RWPE2 (cell line): ENCODE results near the gene CUTA.

Experiments used
- ATAC-seq: fragments of 200-7000 bp; cut with Tn5 transposase; 3 replicates; pipeline ENCODE4 v1.9.1; 2021; ENCODE audit warnings: low read depth
- DNase-seq: peaks from one replicate; pipeline ENCODE4 v3.0.0-alpha.2; 2020; ENCODE audit warnings: low spot score
- H3K27ac ChIP-seq: fragments of 450-650 bp; 2 replicates; pipeline ENCODE4 v1.5.1; 2017; ENCODE audit warnings: mild to moderate bottlenecking; ENCODE audit not compliant: poor library complexity, severe bottlenecking
- H3K27me3 ChIP-seq: fragments of 250-450 bp; sonication (Bioruptor Pico); 2 replicates; pipeline ENCODE4 v1.5.1; 2021; ENCODE audit warnings: mild to moderate bottlenecking, moderate library complexity; ENCODE audit not compliant: insufficient read depth, poor library complexity, severe bottlenecking
- H3K36me3 ChIP-seq: fragments of 250-450 bp; sonication (Bioruptor Pico); 2 replicates; pipeline ENCODE4 v1.5.1; 2020; ENCODE audit warnings: low read depth, mild to moderate bottlenecking, moderate library complexity
- H3K4me1 ChIP-seq: fragments of 250-450 bp; sonication (Bioruptor Pico); 2 replicates; pipeline ENCODE4 v1.5.1; 2021; ENCODE audit warnings: mild to moderate bottlenecking, moderate library complexity; ENCODE audit not compliant: insufficient read depth, poor library complexity, severe bottlenecking
- H3K4me3 ChIP-seq: fragments of 250-450 bp; sonication (Bioruptor Pico); 2 replicates; pipeline ENCODE4 v1.5.1; 2021; ENCODE audit warnings: mild to moderate bottlenecking, moderate library complexity; ENCODE audit not compliant: severe bottlenecking
- H3K9me3 ChIP-seq: fragments of 250-450 bp; sonication (Bioruptor Pico); 2 replicates; pipeline ENCODE4 v1.5.1; 2021; ENCODE audit warnings: mild to moderate bottlenecking, moderate library complexity; ENCODE audit not compliant: severe bottlenecking
- TF ChIP-seq, protein P1 (sequence below): fragments of 450-650 bp; IDR thresholded peaks from one replicate; pipeline ENCODE4 v1.5.1; 2017; ENCODE audit warnings: mild to moderate bottlenecking, moderate library complexity; ENCODE audit not compliant: poor library complexity, severe bottlenecking

The CUTA gene

DNA sequence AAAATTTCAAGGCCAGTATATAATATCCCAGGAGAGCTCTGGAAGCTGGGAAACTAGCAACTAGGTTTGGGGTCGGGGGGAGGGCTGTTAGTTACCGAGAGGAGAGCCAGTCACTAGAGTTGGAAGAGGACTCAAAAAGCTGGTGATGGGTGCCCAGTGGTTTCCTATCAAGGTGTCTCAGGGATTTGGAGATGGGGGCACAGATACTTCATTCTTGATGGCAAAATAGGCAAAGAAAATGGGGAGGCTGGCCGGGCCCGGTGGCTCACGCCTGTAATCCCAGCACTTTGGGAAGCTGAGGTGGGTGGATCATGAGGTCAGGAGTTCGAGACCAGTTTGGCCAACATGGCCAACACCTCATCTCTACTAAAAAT, 6.3 kb downstream of the CUTA start:
- Histone ChIP-seq H3K27me3 (no peaks in the 10 kb centered on the region), H3K36me3 (peaks cover 59% of the 10 kb centered on the region), H3K27ac (peak overlapping the region; percentile 74), H3K4me3 (peak overlapping the region; percentile 60), H3K9me3 (no peaks in the 10 kb centered on the region), H3K4me1 (peaks cover 6% of the 10 kb centered on the region)
- ATAC-seq (no peak), DNase-seq (no peak)
- TF ChIP-seq, protein P1, sequence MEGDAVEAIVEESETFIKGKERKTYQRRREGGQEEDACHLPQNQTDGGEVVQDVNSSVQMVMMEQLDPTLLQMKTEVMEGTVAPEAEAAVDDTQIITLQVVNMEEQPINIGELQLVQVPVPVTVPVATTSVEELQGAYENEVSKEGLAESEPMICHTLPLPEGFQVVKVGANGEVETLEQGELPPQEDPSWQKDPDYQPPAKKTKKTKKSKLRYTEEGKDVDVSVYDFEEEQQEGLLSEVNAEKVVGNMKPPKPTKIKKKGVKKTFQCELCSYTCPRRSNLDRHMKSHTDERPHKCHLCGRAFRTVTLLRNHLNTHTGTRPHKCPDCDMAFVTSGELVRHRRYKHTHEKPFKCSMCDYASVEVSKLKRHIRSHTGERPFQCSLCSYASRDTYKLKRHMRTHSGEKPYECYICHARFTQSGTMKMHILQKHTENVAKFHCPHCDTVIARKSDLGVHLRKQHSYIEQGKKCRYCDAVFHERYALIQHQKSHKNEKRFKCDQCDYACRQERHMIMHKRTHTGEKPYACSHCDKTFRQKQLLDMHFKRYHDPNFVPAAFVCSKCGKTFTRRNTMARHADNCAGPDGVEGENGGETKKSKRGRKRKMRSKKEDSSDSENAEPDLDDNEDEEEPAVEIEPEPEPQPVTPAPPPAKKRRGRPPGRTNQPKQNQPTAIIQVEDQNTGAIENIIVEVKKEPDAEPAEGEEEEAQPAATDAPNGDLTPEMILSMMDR, result no peak

DNA sequence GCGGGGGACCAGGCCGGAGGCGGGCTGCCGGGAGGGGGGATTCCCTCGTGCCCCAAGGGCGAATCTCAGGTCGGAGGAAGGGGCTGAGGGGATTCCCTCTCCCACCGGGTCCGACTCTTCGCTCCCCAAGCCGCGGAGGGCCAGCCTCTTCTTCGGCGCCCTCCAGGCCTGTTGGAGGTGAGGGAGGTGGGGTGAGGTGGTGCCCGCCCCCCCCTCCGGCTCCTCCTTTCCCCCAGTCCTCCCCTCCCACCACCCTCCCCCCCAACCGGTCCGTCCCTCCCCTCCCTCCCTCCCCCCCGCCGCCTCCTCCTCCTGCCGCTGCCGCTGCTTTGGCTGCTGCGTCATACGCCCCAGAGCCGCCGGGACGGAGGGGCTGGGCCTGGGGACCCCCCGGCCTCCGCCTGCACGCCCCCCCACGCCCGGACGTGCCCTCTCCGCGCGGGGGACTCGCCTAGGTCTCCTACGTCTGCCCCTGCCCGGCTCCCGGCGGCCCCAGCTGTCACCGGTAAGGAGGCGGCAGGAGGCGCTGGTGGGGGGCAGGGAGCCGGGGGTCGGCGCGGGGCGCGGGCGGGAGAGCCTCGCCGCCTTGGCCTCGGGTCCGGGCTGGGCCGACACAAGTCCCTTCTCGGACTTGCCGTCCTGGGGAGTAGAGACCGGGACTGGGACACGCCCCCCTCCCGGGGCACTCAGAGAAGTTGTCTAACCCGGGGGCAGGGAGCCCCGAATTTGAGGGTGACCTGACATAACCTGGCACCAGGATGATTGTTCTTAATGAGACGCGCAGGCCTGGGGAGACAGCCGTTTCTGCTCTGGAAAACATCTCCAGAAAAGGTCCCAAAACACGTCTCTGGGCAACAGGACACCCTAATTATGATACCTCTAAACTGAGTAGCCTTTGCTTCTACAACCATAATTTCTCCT, 6.9 kb downstream of the CUTA start, which contains the start of gene PHF1:
PHF1 (plus strand) TSS at position 304 of the 921 bp plus-strand sequence. CDS start 1,250 bp downstream, outside the sequence.
- peak within 1 kb of the TSS; percentile 60 for H3K4me3 ChIP-seq
- H3K27ac ChIP-seq, result peak within 1 kb of the TSS; percentile 74
- no peaks in the 10 kb centered on the region for H3K4me1 ChIP-seq
- TF ChIP-seq, protein P1, result no peak
- H3K27me3 ChIP-seq, result no peaks in the 10 kb centered on the region
- peaks cover 59% of the 10 kb centered on the region for H3K36me3 ChIP-seq
- DNase-seq, result no peak
- ATAC-seq, result peak; percentile 24
- no peaks in the 10 kb centered on the region for H3K9me3 ChIP-seq

DNA sequence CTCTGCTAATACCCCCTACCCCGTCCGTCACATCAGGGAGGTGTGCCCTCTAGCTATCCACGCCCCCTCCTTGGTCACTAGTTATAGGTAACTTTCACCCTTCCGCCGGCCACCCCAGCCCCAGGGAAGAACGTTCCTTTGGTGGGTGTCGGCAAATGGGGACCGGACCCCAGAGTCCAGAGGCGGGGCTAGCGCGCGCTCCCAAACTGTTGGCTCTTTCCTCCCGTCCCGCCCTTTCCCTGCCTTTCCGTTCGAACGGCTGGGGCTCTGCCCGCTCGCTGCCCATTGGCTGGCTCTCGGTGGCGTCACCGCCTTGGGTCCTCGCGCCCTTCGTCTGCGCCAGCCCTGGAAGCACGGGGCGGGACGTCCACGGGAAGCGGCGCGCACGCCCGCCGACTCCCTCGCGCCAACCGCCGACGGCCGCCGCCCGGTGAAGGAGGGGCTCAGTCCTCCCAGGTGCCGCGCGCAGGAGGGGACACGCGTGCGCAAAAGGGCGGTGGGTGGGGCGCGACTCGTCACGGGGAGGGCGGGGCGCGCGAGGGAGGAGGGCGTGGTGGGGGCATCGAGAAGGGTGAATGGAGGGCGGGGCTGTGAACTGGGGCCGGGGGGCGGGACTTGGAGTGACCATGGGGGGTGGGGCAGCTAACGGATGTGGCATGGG, 7.7 kb downstream of the CUTA start:
- Histone ChIP-seq H3K36me3 (peaks cover 61% of the 10 kb centered on the region), H3K4me3 (peak overlapping the region; percentile 60)
- TF ChIP-seq, protein P1, result no peak

DNA sequence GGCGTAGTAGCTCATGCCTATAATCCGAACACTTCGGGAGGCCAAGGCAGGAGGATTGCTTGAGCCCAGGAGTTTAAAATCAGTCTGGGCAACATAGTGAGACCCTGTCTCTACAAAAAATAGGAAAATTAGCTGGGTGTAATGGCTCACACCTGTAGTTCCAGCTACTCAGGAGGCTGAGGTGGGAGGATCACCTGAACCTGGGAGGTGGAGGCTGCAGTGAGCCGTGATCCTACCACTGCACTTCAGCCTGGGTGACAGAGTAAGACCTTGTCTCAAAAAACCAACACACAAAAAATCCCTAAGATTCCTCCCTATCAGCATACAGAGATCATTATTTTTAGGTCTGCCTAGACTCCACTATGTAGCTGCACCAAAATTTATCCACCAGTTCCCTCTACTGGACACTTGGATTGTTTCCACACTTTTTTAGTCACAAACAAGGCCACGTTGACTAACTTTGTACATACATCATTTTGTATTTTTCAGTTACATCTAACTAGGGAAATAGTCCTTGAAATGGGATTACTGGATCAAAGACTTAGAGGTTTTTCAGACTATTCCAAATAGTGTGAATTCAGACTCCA, 10.7 kb downstream of the CUTA start:
- Histone ChIP-seq H3K36me3 (peaks cover 71% of the 10 kb centered on the region), H3K27me3 (no peaks in the 10 kb centered on the region), H3K27ac (no peak overlapping the region), H3K4me1 (no peaks in the 10 kb centered on the region), H3K4me3 (no peak overlapping the region), H3K9me3 (no peaks in the 10 kb centered on the region)
- DNase-seq (no peak), ATAC-seq (no peak)
- TF ChIP-seq, protein P1, result peak; percentile 23

More for the DNA sequence above, 7.7 kb downstream of the CUTA start:
- peak; percentile 98 for DNase-seq
- Histone ChIP-seq H3K9me3 (no peaks in the 10 kb centered on the region), H3K4me1 (no peaks in the 10 kb centered on the region), H3K27ac (peak overlapping the region; percentile 74), H3K27me3 (no peaks in the 10 kb centered on the region)
- ATAC-seq, result peak; percentile 93
